GM18909 (cell line): ENCODE measurements around the gene NEK9.

Experiments used
- ATAC-seq: cut with Tn5 transposase; IDR thresholded peaks from one replicate; pipeline ENCODE4 v1.9.1; 2021; ENCODE audit warnings: mild to moderate bottlenecking; ENCODE audit not compliant: unreplicated experiment, poor library complexity

Gene NEK9

DNA sequence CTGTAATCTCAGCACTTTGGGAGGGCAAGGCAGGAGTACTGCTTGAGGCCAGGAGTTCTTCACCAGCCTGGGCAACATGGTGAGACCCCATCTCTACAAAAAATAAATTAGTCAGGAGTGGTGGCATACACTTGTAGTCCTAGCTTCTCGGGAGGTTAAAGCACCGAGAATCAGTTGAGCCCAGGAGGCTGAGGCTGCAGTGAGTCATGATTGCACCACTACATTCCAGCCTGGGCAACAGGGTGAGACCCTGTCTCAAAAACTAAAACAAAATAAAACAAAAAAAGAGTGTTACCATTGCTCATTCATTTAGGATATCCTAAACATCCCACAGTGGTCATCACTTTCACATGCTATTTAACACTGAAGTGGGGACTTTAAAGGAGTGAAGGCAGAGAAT is 7.8 kb downstream of the NEK9 start:
- no peak for ATAC-seq

DNA sequence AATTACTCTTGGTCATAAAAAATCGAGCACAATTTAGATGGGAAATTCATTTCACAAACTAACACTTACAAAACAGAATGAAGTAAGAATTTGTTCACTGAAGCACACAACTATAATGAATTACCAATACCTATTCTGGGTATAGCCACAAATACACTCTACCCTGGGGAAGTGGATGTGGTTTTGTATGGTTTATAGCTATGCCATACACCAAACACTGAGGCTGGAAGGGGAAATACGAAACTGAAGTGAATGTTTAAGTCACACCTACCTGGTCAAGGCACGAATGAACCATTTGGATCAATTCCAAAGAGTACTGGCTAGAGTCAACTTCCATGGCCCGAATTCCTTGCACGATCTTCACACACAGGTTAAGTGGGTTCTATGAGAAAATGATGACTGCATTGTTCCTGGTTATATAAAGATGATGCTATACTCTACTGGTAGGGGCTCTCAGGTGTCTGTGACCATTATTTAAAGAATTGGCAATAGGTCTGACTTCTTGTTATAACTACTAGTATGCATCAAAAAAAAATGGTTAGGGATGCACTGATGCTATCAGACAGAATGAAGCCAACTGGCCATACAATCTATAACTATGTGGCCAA is 12.8 kb downstream of the NEK9 start:
- no peak for ATAC-seq

DNA sequence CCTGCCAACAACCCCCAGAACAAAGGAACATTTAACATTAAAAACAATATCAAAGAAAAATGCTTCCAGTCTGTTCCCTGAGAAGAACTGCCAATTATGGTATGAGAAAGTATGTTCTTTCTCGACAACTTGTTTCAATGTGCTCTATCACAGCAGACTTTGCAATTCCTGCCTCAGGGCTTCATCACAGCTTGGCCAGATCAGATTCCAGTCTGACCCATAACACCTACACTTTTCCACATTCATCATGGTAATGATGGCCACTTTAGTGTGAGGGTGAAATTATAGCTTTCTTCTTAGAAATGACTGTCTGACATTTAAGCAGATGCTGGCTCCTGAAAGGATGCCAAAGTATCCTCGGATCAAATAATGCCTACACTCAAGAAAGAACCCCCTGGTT is 17.0 kb downstream of the NEK9 start:
- no peak for ATAC-seq

DNA sequence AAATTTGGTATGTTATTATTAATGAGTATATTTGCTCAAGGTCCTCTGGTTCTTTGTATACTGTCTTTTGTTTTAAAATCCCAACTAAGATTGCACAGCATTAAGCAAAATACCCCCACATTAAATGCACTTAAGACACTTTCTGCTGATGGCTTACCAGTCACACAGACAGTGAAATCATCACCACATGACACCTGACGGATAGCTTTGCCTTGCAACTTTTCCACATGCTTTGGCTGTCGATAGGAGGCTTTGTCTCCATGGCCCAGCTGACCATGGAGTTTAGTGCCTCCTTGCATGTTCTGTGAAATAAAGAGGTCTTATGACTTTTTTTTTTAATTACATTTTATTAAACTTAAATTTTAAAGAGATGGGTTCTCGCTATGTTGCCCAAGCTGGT is 19.7 kb downstream of the NEK9 start:
- ATAC-seq: no peak

DNA sequence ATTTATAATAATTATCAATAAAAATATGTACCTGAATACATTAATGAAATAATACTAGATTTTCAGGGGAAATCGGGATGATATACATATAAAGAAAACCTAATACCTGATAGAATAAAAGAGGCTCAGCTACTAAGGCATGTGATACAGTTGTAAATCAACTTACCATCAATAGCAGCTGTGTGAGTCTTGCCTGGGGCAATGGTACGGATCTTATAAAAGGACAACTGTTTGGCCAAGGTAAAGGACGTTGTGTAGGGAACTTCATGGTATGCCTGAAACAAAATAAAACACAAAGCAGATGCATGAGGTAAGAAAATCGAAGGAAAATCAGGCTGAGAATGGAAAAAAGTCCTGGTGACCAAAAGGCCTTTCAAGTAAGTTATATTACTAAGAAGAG is 25.4 kb downstream of the NEK9 start:
- ATAC-seq: no peak

DNA sequence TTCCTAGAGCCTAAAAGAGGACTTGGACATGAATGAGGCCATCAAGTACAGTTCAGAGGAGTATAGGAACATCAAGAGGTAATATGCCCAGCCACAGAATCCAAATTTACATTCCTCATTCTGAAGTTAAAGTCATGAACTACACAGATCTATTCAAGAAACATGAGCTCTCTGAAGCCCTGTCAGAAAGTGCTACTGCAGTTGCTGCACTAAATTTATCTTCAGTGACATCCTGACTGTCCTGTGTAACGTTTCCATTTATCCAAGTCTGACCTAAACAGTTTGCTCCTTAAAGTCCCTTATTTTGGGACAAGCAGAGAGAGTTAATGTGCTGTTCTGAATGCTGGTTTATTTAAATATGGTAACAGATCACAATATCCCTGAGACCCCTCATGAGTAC is 28.2 kb downstream of the NEK9 start:
- no peak for ATAC-seq

DNA sequence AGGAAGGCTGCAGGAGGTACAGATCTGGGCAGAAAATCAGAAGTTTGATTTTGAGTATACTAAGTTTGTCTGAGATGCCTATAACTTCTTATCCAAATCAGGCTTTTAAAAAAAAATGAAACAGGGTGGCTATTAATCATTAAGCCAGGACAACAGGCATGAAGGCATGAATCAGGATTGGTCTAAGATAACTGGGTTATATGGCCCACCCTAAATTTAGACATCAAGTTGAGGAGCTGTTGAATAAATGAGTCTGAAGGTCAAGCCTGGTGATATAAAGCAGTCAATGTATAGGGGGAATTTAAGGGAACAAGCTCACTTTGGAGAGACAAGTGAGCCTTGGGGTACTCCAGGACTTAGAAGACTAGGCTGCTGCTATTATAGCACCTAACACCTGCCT is 28.6 kb downstream of the NEK9 start:
- ATAC-seq: no peak

DNA sequence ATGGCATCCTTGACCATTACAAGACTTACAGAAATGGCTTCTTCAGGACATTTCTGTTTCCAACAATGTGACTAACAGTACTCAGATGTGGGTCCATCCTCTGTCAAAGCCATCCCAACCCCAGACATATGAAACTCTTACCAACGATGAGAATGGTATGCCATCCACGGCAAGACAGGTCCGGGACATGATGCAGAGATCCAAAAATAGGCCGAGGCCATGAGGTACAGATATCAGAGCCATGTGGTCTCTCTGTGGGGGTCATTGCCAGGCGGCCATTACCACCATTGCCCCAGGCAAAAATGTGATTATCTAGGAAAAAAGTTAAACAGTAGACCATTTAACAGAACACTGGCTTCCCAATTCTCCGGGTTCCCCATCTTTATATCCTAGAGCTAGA is 29.9 kb downstream of the NEK9 start:
- no peak for ATAC-seq

DNA sequence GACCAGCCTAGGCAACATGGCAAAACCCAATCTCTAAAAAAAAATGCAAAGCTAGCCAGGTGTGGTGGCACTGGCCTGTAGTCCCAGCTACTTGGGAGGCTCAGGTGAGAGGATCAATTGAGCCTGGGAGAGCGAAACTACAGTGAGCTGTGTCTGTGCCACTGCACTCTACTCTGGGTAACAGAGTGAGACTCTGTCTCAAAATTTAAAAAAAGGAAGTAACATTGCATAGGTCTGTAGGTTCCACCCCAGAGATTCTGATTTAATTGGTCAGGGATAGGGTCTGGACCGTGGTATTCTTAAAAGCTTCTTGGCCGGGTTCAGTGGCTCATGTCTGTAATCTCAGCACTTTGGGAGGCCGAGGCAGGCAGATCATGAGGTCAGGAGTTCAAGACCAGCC is 31.2 kb downstream of the NEK9 start:
- ATAC-seq: no peak

DNA sequence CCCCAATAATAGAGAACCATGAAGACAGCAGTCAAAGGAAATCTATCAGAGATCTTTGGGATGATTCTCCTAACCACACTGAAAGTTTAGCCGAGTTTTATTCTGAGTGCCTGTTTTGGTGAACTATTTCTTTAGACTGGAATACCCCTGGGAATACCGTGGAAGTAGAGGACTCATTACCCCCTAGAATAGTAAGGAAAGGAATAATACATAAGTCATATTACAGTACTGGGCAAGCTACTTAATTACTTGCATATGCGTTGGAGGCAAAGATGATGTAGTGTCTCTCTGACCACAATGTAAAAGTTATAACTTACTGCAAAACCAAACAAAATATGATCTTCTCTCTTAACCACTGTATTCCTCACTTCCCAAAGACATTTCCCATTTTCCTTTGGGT is 32.0 kb downstream of the NEK9 start:
- no peak for ATAC-seq

DNA sequence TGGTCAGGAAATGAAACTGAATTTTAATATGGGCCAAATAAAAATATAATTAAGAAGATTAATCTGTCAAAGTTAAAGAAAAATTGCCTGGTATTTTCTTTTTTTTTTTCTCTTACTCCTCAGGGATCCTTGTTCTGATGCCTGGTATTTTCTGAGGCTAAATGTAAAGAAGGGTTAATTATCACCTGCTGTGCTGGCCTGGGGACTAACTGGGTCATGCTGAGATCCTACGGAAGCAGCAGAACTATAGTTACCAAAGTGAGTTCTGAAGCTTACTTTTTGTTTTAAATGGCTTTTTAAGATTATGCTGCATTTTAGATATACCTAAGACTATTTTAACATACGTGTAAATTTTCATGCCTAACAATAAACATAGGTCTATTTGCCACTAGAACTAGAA is 34.1 kb downstream of the NEK9 start:
- no peak for ATAC-seq

DNA sequence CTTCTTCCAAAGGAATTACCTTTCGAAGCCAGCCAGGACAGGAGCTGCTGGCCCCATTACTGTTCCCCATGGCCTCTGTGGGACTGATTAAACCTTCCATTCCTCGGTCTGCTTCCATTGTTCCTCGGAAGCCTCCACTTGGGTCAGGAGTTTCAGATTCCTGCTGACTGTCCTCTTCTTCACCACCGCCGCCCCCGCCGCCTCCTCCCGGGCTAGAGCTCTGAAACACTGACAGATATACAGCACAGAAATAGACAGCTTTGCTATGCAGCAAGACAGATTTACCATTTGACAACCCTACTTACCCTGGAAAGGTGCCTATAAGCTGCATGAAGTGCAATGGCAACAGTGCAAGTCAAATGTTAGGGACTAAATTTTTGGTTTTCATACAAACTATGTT is 35.6 kb downstream of the NEK9 start:
- ATAC-seq: no peak

DNA sequence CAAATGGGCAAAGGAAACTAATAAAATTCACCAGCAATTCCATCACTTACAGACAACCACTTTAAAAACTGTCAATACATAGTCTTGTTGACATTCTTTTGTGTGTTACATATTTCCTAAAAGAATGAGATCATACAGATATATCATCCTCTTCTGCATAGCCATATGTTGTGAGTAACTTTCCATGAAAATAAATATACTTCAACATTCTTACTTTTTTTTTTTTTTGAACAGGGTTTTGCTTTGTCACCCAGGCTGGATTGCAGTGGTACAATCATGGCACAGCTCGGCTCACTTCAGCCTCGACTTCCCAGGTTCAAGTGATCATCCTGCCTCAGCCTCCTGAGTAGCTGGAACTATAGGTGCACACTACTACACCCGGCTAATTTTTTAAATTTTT is 36.5 kb downstream of the NEK9 start:
- ATAC-seq: no peak

DNA sequence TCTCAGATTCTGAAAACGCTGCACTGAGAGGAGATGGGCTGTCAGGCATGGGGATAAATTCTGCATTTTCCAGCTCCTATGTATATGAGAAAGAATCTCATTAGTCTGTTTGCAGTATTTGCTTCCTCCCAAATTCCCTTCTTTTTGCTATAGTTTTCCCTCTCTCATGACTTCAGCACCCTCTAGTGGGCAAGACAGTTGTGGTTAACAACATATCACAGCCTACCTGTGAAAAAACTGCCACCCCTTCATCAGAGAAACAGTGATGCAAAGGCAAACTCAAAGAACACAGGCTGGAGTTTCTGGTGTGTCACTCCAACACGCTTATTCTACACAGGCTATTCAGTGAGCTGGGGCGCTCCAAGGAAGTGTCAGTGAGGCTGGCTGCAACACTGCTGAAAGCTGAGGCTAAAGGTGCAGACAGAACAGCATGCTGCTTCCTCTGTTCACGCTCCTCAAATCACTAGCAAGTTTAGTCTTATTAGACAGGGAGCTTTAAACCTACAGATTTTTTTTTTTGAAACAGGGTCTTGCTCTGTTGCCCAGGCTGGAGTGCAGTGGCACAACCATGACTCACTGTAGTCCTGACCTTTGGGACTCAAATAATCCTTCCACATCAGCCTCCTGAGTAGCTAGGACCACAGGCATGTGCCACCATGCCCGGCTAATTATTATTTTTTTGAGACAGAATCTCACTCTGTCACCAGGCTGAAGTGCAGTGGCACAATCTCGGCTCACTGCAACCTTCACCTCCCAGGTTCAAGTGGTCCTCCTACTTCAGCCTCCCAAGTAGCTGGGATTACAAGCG is 38.1 kb downstream of the NEK9 start:
- no peak for ATAC-seq

DNA sequence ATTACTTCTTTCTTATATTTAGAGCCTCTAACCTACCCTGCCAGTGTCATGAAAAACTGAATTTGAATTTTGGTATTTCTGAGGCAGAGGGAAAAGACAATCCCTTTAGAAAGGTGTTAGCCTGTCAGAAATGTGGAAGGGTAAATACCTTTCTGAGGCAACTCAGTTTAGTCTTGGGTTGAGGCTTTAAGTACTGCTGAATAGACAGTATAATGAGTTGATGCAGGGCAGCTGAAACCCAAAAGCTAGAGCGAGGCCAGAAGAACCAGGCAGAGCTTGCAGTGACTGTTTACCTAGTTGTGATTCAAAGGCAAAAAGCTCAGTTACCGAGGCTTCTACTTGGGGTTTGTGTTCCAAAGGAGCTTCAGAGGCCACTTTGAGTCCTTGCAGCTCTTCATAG is 38.7 kb downstream of the NEK9 start:
- ATAC-seq: no peak

DNA sequence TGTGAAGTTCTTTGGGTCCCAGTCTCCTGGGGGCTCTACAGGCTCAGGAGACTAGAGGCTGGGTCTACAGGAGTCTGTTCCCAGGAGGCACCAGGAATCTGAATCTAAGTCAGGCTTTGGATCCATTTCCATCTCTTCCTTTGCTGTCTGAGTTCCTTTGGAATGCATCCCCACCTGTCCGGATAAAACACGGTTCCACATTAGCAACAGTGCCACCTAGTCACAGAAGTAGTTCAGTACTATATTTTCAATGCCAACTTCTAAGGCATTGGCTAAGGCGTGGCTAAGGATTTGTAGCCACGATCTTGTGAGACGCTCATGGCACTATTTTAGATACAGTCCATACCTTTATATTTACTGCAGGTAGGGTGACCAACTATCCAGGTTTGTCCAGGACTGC is 42.3 kb downstream of the NEK9 start:
- no peak for ATAC-seq

DNA sequence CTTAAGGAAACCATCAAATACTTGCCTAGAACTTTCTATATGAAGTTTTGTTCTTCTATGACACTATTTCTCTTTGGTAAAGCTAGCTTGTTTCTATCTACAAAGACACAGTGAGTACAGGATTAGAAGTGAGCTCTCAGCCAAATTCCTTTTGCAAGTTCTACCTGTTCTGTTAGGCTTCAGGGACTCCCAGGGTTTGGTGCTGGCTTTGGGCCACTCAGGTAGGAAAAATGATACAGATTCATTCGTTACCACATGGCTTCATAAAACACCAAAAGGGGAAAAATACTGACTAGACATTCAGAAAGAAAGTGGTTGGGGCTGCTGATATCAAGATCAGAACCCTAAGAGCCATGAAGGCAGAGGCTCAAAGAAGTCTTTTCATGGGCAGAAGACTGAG is 43.6 kb downstream of the NEK9 start:
- ATAC-seq: no peak

DNA sequence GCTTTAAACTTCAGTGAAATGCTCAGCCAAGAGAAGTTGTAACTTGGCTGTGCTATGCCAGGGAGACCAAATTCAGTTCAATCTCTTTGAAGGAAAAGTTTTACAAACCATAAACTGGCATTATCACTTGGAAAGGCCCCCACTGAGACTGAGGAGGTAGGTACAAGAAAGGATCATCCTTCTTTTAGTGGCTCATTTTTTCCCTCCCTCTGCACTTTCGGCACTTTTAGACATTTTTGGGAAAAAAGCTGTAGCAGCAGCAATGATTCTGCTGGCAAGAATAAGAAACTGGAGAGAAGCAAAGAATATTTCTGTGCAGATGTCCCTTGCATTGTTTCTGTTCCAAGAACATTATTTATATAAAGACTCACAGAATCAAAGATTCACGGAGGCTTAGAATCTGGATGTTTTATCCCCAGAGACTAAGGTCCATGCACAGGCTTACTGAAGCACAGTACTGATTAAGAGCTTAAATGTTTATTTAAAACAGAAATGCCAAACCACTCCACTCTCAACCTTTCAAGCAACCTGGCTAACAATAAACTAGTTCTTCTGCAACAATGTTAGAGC is 45.1 kb downstream of the NEK9 start:
- ATAC-seq: no peak

DNA sequence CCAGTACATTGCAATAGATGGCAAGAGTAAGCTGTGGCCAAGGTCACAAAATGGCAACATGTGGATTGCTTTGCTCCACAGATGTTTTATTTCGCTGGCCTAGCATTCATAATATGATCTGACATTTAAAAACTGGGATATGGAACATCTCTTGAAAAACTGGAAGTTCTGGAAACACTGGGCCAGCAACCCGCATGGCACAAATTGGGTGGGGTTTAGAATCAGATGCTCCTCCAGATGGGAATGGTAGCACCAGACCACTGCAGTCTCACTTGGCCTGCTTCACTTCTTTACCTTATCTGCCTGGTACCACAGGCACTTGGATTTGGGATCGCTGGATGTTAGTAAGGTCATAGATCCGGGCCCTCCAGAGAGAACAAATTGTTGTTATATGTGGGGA is 47.3 kb downstream of the NEK9 start:
- no peak for ATAC-seq

DNA sequence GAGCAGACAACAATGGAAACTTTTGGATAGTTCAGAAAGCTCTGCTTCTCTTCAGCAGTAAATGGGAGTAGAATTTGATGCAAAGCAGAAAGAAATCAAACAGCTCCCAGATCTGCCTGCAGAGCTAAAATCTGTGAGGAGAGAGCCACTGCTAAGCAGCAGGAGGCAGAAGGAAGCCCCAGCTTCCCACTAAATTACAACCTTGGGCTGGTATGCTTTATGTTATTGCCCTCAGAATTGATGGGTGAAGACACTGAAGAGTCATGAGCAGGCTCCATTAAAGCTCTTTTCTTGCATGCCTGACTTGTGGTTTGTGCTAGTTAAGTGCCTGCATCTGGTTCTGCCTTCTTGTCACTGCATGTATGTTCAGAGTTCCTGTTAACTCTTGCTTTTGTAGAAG is 49.1 kb downstream of the NEK9 start:
- no peak for ATAC-seq

DNA sequence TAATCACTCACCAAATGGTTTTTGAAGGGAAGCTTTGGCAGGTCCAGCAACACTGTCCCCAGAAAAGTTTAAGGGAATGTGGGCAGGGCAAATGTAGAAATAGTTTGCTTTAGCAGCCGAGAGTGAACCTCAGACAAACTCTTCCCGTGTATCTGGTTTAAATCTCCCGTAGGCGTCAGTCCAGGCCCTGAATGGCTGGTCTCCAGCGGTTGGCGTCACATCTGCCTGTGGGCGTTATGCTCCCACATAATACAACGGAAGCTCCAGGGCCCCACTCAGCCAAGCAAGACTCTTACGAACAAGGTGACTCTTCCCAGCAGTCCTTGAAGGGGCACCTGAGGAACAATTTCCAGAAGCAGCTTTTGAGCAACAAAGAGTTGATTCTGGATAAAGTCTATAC is 56.5 kb downstream of the NEK9 start:
- ATAC-seq: no peak

DNA sequence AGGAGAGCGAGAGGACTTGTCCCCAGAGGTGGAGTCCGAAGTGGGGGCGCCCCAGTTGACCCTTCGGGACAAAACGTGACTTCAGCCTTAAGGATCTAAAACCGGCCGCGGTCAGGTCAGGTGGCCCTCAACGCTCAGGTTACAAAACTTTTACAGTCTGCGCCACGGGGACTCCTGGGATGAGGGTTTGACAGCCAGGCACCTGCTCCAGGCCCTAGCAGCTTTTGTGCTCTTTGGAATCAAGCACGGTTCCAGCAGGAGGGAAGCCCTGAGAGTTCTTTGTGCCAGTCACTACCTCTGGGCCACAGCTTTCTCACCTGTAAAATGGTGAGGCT is 57.1 kb downstream of the NEK9 start:
- ATAC-seq: no peak
